GM23338 (cell line): ENCODE measurements around the gene HMG20B. TPM values are rescaled to one million over a fixed set of nuclear protein-coding genes. Genes with fewer than 3 reads are reported as not detected.

Source experiments
- ETS1 ChIP-seq: IDR thresholded peaks from 2 replicates; pipeline ENCODE4 v1.6.1; 2016; ENCODE audit warnings: antibody characterized with exemption
- EZH2phosphoT487 ChIP-seq: fragments of 200-600 bp; sonication (generic); IDR thresholded peaks from one replicate; pipeline ENCODE4 v1.8.1; 2018; ENCODE audit warnings: antibody characterized with exemption; ENCODE audit not compliant: unreplicated experiment
- JUNB ChIP-seq: IDR thresholded peaks from one replicate; pipeline ENCODE4 v1.6.1; 2016; ENCODE audit warnings: antibody characterized with exemption; ENCODE audit not compliant: unreplicated experiment
- POLR2AphosphoS5 ChIP-seq: IDR thresholded peaks from 2 replicates; pipeline ENCODE4 v1.6.1; 2016; ENCODE audit warnings: antibody characterized with exemption, low read depth
- REST ChIP-seq: IDR thresholded peaks from one replicate; pipeline ENCODE4 v1.6.1; 2018; ENCODE audit warnings: antibody characterized with exemption; ENCODE audit not compliant: unreplicated experiment
- STAT1 ChIP-seq: IDR thresholded peaks from one replicate; pipeline ENCODE4 v1.6.1; 2016; ENCODE audit warnings: antibody characterized with exemption; ENCODE audit not compliant: unreplicated experiment
- ZNF331 ChIP-seq: fragments of 250-450 bp; sonication (Bioruptor Pico); IDR thresholded peaks from 2 replicates; pipeline ENCODE4 v1.5.0; 2020; ENCODE audit warnings: low read depth, mild to moderate bottlenecking, moderate library complexity
- ZNF462 ChIP-seq: fragments of 250-450 bp; sonication (Bioruptor Pico); IDR thresholded peaks from 2 replicates; pipeline ENCODE4 v1.5.0; 2020; ENCODE audit warnings: mild to moderate bottlenecking, moderate library complexity
- polyA plus RNA-seq: library from polyadenylated mRNA; unstranded; fragments of >200 nt; fragmentation: Nextera tagmentation; extraction: Ambion mirVana; gene quantifications from 2 replicates; pipeline ENCODE4 v1.2.1, GENCODE V29; 2016
- total RNA-seq: library from RNA; depleted of rRNA; stranded (reverse); fragments of >200 nt; shearing (Covaris generic); gene quantifications from 2 replicates; pipeline ENCODE4 v1.2.3, GENCODE V29; 2014

The HMG20B gene
- total and polyA plus RNA-seq, 2 experiments from 2014 or later = 74.1 to 130 TPM

GRCh38 chr19:3550947-3551791, 21.6 kb upstream of the HMG20B start (continued):
- TF ChIP-seq REST (no peak), POLR2AphosphoS5 (no peak), ETS1 (no peak), JUNB (no peak), STAT1 (no peak), ZNF462 (CRISPR knock-in tag) (no peak), ZNF331 (no peak), EZH2phosphoT487 (no peak)
